ENCODE results near the gene PSMD3. TPM values are rescaled to one million over a fixed set of nuclear protein-coding genes. Genes with fewer than 3 reads are reported as not detected.

Gene PSMD3
- total and polyA plus RNA-seq, 5 donors from 2014 or later: 47.9 to 62.4 (median 50.0) TPM

- Histone ChIP-seq H3K4me3 (ENCODE audit: low read depth, low read length) (no peak overlapping the region), H3K27ac (ENCODE audit: insufficient read depth, low read length, poor library complexity, severe bottlenecking) (no peak overlapping the region), H3K27me3 (ENCODE audit: control insufficient read depth, insufficient read depth, low read length) (no peaks in the 10 kb centered on the region), H3K9me3 (ENCODE audit: control insufficient read depth in 2 of 2, low read length in 2 of 2) (no peaks in the 10 kb centered on the region), H3K36me3 (ENCODE audit: control insufficient read depth, insufficient read depth, low read length) (peaks cover 44% of the 10 kb centered on the region), H3K4me1 (ENCODE audit: control insufficient read depth, insufficient read depth, low read length, poor library complexity, severe bottlenecking) (no peaks in the 10 kb centered on the region)
- DNase-seq (no peak), ATAC-seq (ENCODE audit: low read depth in 2 of 2) (no peak)
- Mint-ChIP-seq H3K27ac (peak overlapping the region in 1 of 3 donors; percentile 69), H3K9me3 (peaks cover 0 to 1% (median 0%) of the 10 kb centered on the region in 7 donors), H3K4me3 (no peak overlapping the region), H3K27me3 (no peaks in the 10 kb centered on the region), H3K36me3 (peaks cover 14% of the 10 kb centered on the region), H3K4me1 (peaks cover 0 to under 1% (median 0%) of the 10 kb centered on the region in 4 donors)
These were observed 39.5 kb downstream of the PSMD3 start for GRCh38 chr17:40020146-40020545.

DNA sequence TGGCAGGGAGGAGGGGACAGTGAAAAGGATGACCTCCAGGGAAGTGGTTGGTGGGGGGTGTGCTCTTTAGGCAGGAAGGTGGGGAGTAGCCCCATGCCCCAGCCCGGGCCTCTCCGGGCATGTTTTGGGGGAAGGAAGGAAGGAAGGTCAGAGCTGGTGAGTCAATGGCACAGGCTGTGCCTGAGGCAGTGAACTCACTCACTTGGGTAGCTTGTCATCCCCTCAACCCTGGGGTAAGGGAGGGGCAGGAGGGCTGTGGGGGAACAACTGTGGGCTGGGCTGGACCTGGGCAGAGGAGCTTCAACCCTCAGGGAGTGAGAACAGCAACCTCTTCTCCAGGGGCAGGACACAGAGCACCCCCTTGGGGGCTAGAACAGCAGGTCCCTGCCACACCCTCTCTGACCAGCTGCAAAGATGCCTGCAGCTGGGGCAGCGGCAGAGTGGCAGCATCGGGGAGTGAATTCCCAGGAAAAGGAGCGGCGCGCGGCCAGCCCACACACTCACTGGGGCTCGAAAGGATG lies 40.9 kb downstream of the PSMD3 start:
- Histone ChIP-seq H3K4me1 (ENCODE audit: control insufficient read depth, insufficient read depth, low read length, poor library complexity, severe bottlenecking) (peaks cover 6% of the 10 kb centered on the region), H3K27me3 (ENCODE audit: control insufficient read depth, insufficient read depth, low read length) (no peaks in the 10 kb centered on the region), H3K9me3 (ENCODE audit: control insufficient read depth in 2 of 2, low read length in 2 of 2) (no peaks in the 10 kb centered on the region), H3K36me3 (ENCODE audit: control insufficient read depth, insufficient read depth, low read length) (peaks cover 56% of the 10 kb centered on the region), H3K4me3 (ENCODE audit: low read depth, low read length) (no peak overlapping the region), H3K27ac (ENCODE audit: insufficient read depth, low read length, poor library complexity, severe bottlenecking) (no peak overlapping the region)
- Mint-ChIP-seq H3K36me3 (peaks cover 27% of the 10 kb centered on the region), H3K27ac (peak overlapping the region in 1 of 3 donors; percentile 46), H3K4me3 (no peak overlapping the region), H3K9me3 (peaks cover 0 to 1% (median 0%) of the 10 kb centered on the region in 7 donors), H3K4me1 (peaks cover 0 to 13% (median 9%) of the 10 kb centered on the region in 4 donors), H3K27me3 (no peaks in the 10 kb centered on the region)
- DNase-seq (no peak), ATAC-seq (ENCODE audit: low read depth in 2 of 2) (no peak)

DNA sequence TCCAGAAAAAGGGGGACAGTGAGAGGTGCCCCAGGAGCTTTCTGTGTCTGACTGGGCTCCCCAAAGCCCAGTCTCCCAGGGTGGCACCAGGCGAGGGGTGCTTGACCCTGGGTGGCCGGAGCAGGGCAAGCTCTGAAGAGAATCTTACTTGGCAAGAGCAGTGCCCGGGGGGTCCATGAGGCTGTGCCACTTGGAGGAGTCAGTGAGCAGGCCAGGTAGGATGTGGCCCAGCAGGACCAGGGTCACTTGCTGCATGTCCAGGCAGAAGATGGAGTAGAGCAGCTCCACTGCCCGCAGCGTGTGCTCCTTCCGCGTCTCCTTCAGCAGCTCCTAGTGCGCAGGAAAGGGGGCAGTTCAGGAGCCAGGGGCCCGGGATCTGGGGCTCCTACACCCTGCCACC lies 41.9 kb downstream of the PSMD3 start:
- no peak for DNase-seq
- Histone ChIP-seq H3K9me3 (ENCODE audit: control insufficient read depth in 2 of 2, low read length in 2 of 2) (no peaks in the 10 kb centered on the region), H3K27ac (ENCODE audit: insufficient read depth, low read length, poor library complexity, severe bottlenecking) (no peak overlapping the region), H3K4me1 (ENCODE audit: control insufficient read depth, insufficient read depth, low read length, poor library complexity, severe bottlenecking) (peaks cover 13% of the 10 kb centered on the region), H3K36me3 (ENCODE audit: control insufficient read depth, insufficient read depth, low read length) (peaks cover 57% of the 10 kb centered on the region), H3K4me3 (ENCODE audit: low read depth, low read length) (no peak overlapping the region), H3K27me3 (ENCODE audit: control insufficient read depth, insufficient read depth, low read length) (no peaks in the 10 kb centered on the region)
- H3K36me3 Mint-ChIP-seq: peaks cover 27% of the 10 kb centered on the region
- no peak for ATAC-seq (ENCODE audit: low read depth in 2 of 2)
- H3K4me1 Mint-ChIP-seq: peaks cover 5 to 22% (median 14%) of the 10 kb centered on the region in 4 donors
- H3K9me3 Mint-ChIP-seq: peaks cover 0 to 1% (median 0%) of the 10 kb centered on the region in 7 donors
- H3K27ac Mint-ChIP-seq: no peak overlapping the region
- no peaks in the 10 kb centered on the region for H3K27me3 Mint-ChIP-seq
- no peak overlapping the region for H3K4me3 Mint-ChIP-seq

DNA sequence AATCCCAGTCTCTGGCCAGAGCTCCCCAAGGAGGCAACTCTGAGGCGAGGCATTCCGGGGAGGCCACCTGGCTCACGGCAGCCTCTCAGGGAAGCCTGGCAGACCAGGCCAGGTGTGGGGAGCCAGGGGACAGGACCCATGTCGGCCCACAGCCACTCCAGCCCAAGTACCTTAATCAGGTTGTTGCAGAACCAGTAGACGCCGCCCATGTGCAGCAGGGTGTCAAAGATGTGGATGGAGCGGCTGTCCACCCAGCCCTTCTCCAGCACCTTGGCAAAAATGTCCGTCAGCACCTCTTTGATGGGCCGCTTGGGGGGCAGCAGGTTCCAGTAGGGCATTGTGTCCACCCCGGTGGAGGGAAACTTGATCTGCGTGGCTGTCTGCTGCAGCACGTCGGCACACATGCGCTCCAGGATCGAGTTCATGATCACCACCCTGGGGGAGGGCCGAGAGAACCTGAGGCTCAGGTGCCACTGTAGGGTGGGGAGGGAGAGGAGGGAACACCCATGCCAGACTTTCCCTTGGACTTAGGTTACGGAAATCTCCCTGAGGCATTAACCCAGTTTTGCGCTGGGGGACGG lies 42.4 kb downstream of the PSMD3 start:
- H3K4me3 Mint-ChIP-seq: no peak overlapping the region
- no peak overlapping the region for H3K27ac Mint-ChIP-seq
- no peaks in the 10 kb centered on the region for H3K27me3 ChIP-seq (ENCODE audit: control insufficient read depth, insufficient read depth, low read length)
- no peaks in the 10 kb centered on the region for H3K9me3 ChIP-seq (ENCODE audit: control insufficient read depth in 2 of 2, low read length in 2 of 2)
- H3K27ac ChIP-seq (ENCODE audit: insufficient read depth, low read length, poor library complexity, severe bottlenecking): no peak overlapping the region
- H3K36me3 Mint-ChIP-seq: peaks cover 27% of the 10 kb centered on the region
- peaks cover 58% of the 10 kb centered on the region for H3K36me3 ChIP-seq (ENCODE audit: control insufficient read depth, insufficient read depth, low read length)
- peaks cover 0 to 1% (median 0%) of the 10 kb centered on the region in 7 donors for H3K9me3 Mint-ChIP-seq
- H3K4me3 ChIP-seq (ENCODE audit: low read depth, low read length): no peak overlapping the region
- no peaks in the 10 kb centered on the region for H3K27me3 Mint-ChIP-seq
- no peak for ATAC-seq (ENCODE audit: low read depth in 2 of 2)
- H3K4me1 Mint-ChIP-seq: peaks cover 5 to 22% (median 14%) of the 10 kb centered on the region in 4 donors
- no peak for DNase-seq
- H3K4me1 ChIP-seq (ENCODE audit: control insufficient read depth, insufficient read depth, low read length, poor library complexity, severe bottlenecking): peaks cover 13% of the 10 kb centered on the region

DNA sequence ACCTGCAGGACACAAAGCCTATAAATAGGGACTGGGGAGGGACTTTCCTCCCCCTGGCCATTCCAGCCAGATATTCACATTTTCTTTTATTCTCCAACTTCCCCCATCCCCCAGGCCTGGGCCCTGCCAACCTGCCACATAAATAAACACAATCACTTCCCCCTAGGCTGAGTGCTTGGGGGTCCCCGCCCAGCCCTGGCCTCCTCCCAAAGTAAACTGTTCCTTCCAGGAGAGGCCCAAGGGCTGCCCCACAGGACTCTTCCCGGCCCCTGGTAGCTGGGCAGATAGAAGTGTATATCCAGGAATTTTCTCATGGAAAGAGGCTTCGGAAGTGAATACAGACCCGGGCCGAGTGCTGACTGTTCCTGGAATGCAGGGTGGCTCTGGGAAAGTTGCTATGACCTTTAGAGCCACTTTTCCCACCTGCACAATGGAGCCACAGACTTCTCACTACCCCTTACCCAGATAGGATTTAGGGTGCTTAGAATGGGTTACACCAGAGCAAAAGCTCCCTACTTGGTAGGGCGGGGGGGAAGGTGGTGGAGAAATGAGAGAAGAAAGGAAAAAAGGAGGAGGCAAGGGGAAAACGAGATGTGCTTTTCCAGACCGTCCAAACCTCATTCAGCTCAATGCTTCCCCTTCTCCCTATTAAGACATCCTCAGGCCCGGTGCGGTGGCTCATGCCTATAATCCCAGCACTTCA lies 43.1 kb downstream of the PSMD3 start:
- H3K9me3 Mint-ChIP-seq: peaks cover 0 to 1% (median 0%) of the 10 kb centered on the region in 7 donors
- DNase-seq (no peak), ATAC-seq (ENCODE audit: low read depth in 2 of 2) (no peak)
- Histone ChIP-seq H3K4me1 (ENCODE audit: control insufficient read depth, insufficient read depth, low read length, poor library complexity, severe bottlenecking) (peaks cover 13% of the 10 kb centered on the region), H3K4me3 (ENCODE audit: low read depth, low read length) (no peak overlapping the region), H3K27me3 (ENCODE audit: control insufficient read depth, insufficient read depth, low read length) (no peaks in the 10 kb centered on the region), H3K36me3 (ENCODE audit: control insufficient read depth, insufficient read depth, low read length) (peaks cover 62% of the 10 kb centered on the region), H3K27ac (ENCODE audit: insufficient read depth, low read length, poor library complexity, severe bottlenecking) (no peak overlapping the region), H3K9me3 (ENCODE audit: control insufficient read depth in 2 of 2, low read length in 2 of 2) (no peaks in the 10 kb centered on the region)
- no peak overlapping the region for H3K27ac Mint-ChIP-seq
- H3K4me1 Mint-ChIP-seq: peaks cover 5 to 22% (median 14%) of the 10 kb centered on the region in 4 donors
- no peak overlapping the region for H3K4me3 Mint-ChIP-seq
- no peaks in the 10 kb centered on the region for H3K27me3 Mint-ChIP-seq
- H3K36me3 Mint-ChIP-seq: peaks cover 30% of the 10 kb centered on the region

GRCh38 chr17:40024901-40025300 lies 44.3 kb downstream of the PSMD3 start:
- Histone ChIP-seq H3K27me3 (ENCODE audit: control insufficient read depth, insufficient read depth, low read length) (no peaks in the 10 kb centered on the region), H3K4me1 (ENCODE audit: control insufficient read depth, insufficient read depth, low read length, poor library complexity, severe bottlenecking) (peaks cover 13% of the 10 kb centered on the region), H3K36me3 (ENCODE audit: control insufficient read depth, insufficient read depth, low read length) (peaks cover 65% of the 10 kb centered on the region), H3K9me3 (ENCODE audit: control insufficient read depth in 2 of 2, low read length in 2 of 2) (no peaks in the 10 kb centered on the region), H3K4me3 (ENCODE audit: low read depth, low read length) (no peak overlapping the region), H3K27ac (ENCODE audit: insufficient read depth, low read length, poor library complexity, severe bottlenecking) (no peak overlapping the region)
- no peak for DNase-seq
- H3K27ac Mint-ChIP-seq: no peak overlapping the region
- H3K27me3 Mint-ChIP-seq: no peaks in the 10 kb centered on the region
- H3K4me1 Mint-ChIP-seq: peaks cover 5 to 22% (median 14%) of the 10 kb centered on the region in 4 donors
- no peaks in the 10 kb centered on the region for H3K9me3 Mint-ChIP-seq
- peaks cover 34% of the 10 kb centered on the region for H3K36me3 Mint-ChIP-seq
- no peak overlapping the region for H3K4me3 Mint-ChIP-seq
- no peak for ATAC-seq (ENCODE audit: low read depth in 2 of 2)

GRCh38 chr17:40025559-40025958 lies 45.0 kb downstream of the PSMD3 start:
- H3K27me3 Mint-ChIP-seq: no peaks in the 10 kb centered on the region
- no peaks in the 10 kb centered on the region for H3K27me3 ChIP-seq (ENCODE audit: control insufficient read depth, insufficient read depth, low read length)
- H3K36me3 ChIP-seq (ENCODE audit: control insufficient read depth, insufficient read depth, low read length): peaks cover 59% of the 10 kb centered on the region
- H3K4me3 Mint-ChIP-seq: peak overlapping the region in 1 of 4 donors; percentile 2
- H3K4me1 Mint-ChIP-seq: peaks cover 5 to 22% (median 14%) of the 10 kb centered on the region in 4 donors
- DNase-seq (no peak), ATAC-seq (ENCODE audit: low read depth in 2 of 2) (no peak)
- no peaks in the 10 kb centered on the region for H3K9me3 ChIP-seq (ENCODE audit: control insufficient read depth in 2 of 2, low read length in 2 of 2)
- H3K36me3 Mint-ChIP-seq: peaks cover 34% of the 10 kb centered on the region
- peaks cover 13% of the 10 kb centered on the region for H3K4me1 ChIP-seq (ENCODE audit: control insufficient read depth, insufficient read depth, low read length, poor library complexity, severe bottlenecking)
- no peak overlapping the region for H3K27ac ChIP-seq (ENCODE audit: insufficient read depth, low read length, poor library complexity, severe bottlenecking)
- H3K4me3 ChIP-seq (ENCODE audit: low read depth, low read length): no peak overlapping the region
- H3K9me3 Mint-ChIP-seq: no peaks in the 10 kb centered on the region
- peak overlapping the region in 1 of 3 donors; percentile 33 for H3K27ac Mint-ChIP-seq
